Thyroid gland (tissue), 4 donors: ENCODE measurements around the gene OR52W1. TPM values are rescaled to one million over a fixed set of nuclear protein-coding genes. Genes with fewer than 3 reads are reported as not detected.

Experiments used
- DNase-seq, 2 donors: peaks; one replicate each; pipeline ENCODE4 v3.0.0-alpha.2; 2019
- H3K27ac ChIP-seq, 3 donors: fragments of 200-600 bp; sonication (generic); 1 replicate in 2 of 3; 2 replicates in 1 of 3; pipeline ENCODE4 v1.5.1; 2016 to 2019; ENCODE audit warnings: mild to moderate bottlenecking in 1 of 3, moderate library complexity in 1 of 3
- H3K27me3 ChIP-seq: fragments of 200-600 bp; sonication (generic); one replicate; pipeline ENCODE4 v1.5.1; 2019
- H3K36me3 ChIP-seq, 2 donors: fragments of 200-600 bp; sonication (generic); one replicate each; pipeline ENCODE4 v1.5.1; 2016 to 2019
- H3K4me1 ChIP-seq, 2 donors: fragments of 200-600 bp; sonication (generic); one replicate each; pipeline ENCODE4 v1.5.1; 2017 to 2019
- H3K4me3 ChIP-seq, 3 donors: fragments of 200-600 bp; sonication (generic); replicated peaks in 1 of 3; 1 replicate in 2 of 3; 2 replicates in 1 of 3; pipeline ENCODE4 v1.5.1; 2016; ENCODE audit warnings: mild to moderate bottlenecking in 1 of 3
- H3K9me3 ChIP-seq: fragments of 200-600 bp; sonication (generic); one replicate; pipeline ENCODE4 v1.5.1; 2017
- CTCF ChIP-seq, 6 experiments: fragments of 200-600 bp in 3 of 6; fragments of 450-650 bp in 3 of 6; sonication (generic) in 3 of 6; IDR thresholded peaks; one replicate each; pipeline ENCODE4 v1.5.1; 2016 to 2019; ENCODE audit warnings: antibody characterized with exemption in 6 of 6, mild to moderate bottlenecking in 2 of 6, inconsistent platforms in 1 of 6, moderate library complexity in 1 of 6
- POLR2A ChIP-seq, 2 donors: fragments of 450-650 bp; IDR thresholded peaks; one replicate each; pipeline ENCODE4 v1.6.1; 2017; ENCODE audit warnings: antibody characterized with exemption in 2 of 2, mild to moderate bottlenecking in 2 of 2, moderate library complexity in 1 of 2
- WGBS, 2 donors: methylation state at CpG; one replicate each; pipeline ENCODE4 v1.1.5; 2017; 5-methylcytosine and 5-hydroxymethylcytosine counted together
- intact Hi-C: fragments of 100-400 bp; cut with DNase I; formaldehyde crosslinking; loops from one replicate; pipeline ENCODE4 v1.15.1; 2023
- total RNA-seq, 4 donors: library from RNA; depleted of rRNA; stranded (reverse); fragments of >200 nt; gene quantifications; one replicate each; pipeline ENCODE4 v1.2.3, GENCODE V29; 2016

Gene OR52W1
- total RNA-seq, 4 donors from 2014 or later = not detected

DNA sequence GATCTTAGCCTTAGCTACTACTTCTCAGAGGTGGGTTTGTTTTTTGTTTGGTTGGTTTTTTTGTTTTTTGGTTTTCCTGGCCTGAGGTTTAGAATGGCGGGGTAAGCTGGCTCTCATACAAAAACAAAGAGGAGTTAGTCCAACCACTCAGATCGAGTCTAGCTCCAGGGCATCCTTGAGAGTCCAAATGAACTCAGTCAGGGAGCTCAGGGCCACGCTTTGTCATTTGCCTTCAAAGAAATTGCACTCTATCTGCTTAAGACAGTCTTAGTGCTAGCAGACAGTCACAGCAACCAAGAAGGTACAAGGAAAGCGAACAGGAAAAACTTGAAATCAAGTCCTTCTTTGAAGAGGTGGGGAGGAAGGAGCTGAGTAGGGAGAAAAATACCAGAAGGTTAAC lies 17.5 kb downstream of the OR52W1 start:
- DNase-seq = no peak
- H3K4me1 ChIP-seq = no peaks in the 10 kb centered on the region
- no peak overlapping the region for H3K27ac ChIP-seq
- no peak overlapping the region for H3K4me3 ChIP-seq
- peaks cover 50 to 62% of the 10 kb centered on the region in 2 donors for H3K36me3 ChIP-seq
- 85 to 89% methylated on average over 4 of the region's 4 CpGs for WGBS, 2 donors
- no peaks in the 10 kb centered on the region for H3K9me3 ChIP-seq
- TF ChIP-seq CTCF (IDR thresholded peaks at IDR 0.05) = no peak
- H3K27me3 ChIP-seq = no peaks in the 10 kb centered on the region
- intact Hi-C loops = no loop called here

GRCh38 chr11:6217722-6218121 lies 18.7 kb downstream of the OR52W1 start:
- Histone ChIP-seq H3K9me3 (no peaks in the 10 kb centered on the region), H3K4me3 (no peak overlapping the region), H3K36me3 (peaks cover 51 to 62% of the 10 kb centered on the region in 2 donors), H3K27ac (no peak overlapping the region), H3K4me1 (no peaks in the 10 kb centered on the region), H3K27me3 (no peaks in the 10 kb centered on the region)
- 87 to 90% methylated on average over 19 of the region's 19 CpGs for WGBS, 2 donors
- TF ChIP-seq CTCF (IDR thresholded peaks at IDR 0.05) = no peak
- TF ChIP-seq POLR2A (IDR thresholded peaks at IDR 0.05) = no peak
- intact Hi-C loops = no loop called here
- DNase-seq = no peak

- TF ChIP-seq CTCF (IDR thresholded peaks at IDR 0.05) = no peak
- no peak for TF ChIP-seq POLR2A (IDR thresholded peaks at IDR 0.05)
- Histone ChIP-seq H3K27ac (peak overlapping the region in 2 of 3 donors; percentile 15 to 27), H3K4me3 (no peak overlapping the region), H3K36me3 (peaks cover 63 to 65% of the 10 kb centered on the region in 2 donors), H3K27me3 (no peaks in the 10 kb centered on the region), H3K9me3 (no peaks in the 10 kb centered on the region), H3K4me1 (no peaks in the 10 kb centered on the region)
- intact Hi-C loops = no loop called here
- WGBS, 2 donors = 68 to 73% methylated on average over 2 of the region's 2 CpGs
- no peak for DNase-seq
Observed at GRCh38 chr11:6219359-6219758, 20.3 kb downstream of the OR52W1 start.

DNA sequence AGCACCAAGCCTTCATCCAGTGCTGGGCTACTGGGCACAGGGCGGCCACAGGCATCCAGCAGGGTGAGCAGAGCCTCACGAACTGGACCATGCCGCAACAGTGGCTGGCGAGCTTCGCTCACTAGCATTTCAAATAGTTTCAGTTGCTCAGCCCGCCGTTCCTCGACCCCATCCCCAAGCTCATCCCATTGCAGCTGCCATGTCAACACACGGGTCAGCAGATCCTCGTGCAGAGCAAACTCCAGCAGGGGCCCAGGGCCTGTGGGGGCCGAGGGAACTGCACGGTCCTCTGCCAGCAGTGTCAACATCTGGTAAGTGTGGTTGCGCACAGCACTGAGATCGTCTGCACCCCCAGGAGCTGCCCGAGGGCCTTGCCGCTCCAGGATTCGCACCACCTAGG lies 24.8 kb downstream of the OR52W1 start:
- intact Hi-C loops = no loop called here
- no peaks in the 10 kb centered on the region for H3K4me1 ChIP-seq
- no peak overlapping the region for H3K4me3 ChIP-seq
- TF ChIP-seq POLR2A (IDR thresholded peaks at IDR 0.05) (no peak), CTCF (IDR thresholded peaks at IDR 0.05) (no peak)
- no peaks in the 10 kb centered on the region for H3K27me3 ChIP-seq
- no peak for DNase-seq
- H3K9me3 ChIP-seq = no peaks in the 10 kb centered on the region
- H3K36me3 ChIP-seq = peaks cover 30 to 39% of the 10 kb centered on the region in 2 donors
- 93 to 95% methylated on average over 15 to 17 of the region's 17 CpGs for WGBS, 2 donors
- no peak overlapping the region for H3K27ac ChIP-seq

GRCh38 chr11:6224421-6224820 lies 25.4 kb downstream of the OR52W1 start:
- Histone ChIP-seq H3K27me3 (no peaks in the 10 kb centered on the region), H3K4me1 (no peaks in the 10 kb centered on the region), H3K4me3 (no peak overlapping the region), H3K9me3 (no peaks in the 10 kb centered on the region), H3K36me3 (peaks cover 26 to 35% of the 10 kb centered on the region in 2 donors), H3K27ac (no peak overlapping the region)
- intact Hi-C loops = no loop called here
- TF ChIP-seq CTCF (IDR thresholded peaks at IDR 0.05) (no peak), POLR2A (IDR thresholded peaks at IDR 0.05) (no peak)
- no peak for DNase-seq
- 90 to 91% methylated on average over 3 of the region's 3 CpGs for WGBS, 2 donors
